IPS DF 4.7 (cell line): ENCODE results near the gene SIKE1.
"Not testable (repeated sequence)": the region's sequence is repeated elsewhere in the genome, so short reads cannot be mapped to it uniquely, and the experiment has no call there.

Experiments used
- DNase-seq: peaks from one replicate; pipeline ENCODE4 v3.0.0-alpha.2; 2013; ENCODE audit warnings: low spot score; ENCODE audit errors: extremely low read depth

The SIKE1 gene

DNA sequence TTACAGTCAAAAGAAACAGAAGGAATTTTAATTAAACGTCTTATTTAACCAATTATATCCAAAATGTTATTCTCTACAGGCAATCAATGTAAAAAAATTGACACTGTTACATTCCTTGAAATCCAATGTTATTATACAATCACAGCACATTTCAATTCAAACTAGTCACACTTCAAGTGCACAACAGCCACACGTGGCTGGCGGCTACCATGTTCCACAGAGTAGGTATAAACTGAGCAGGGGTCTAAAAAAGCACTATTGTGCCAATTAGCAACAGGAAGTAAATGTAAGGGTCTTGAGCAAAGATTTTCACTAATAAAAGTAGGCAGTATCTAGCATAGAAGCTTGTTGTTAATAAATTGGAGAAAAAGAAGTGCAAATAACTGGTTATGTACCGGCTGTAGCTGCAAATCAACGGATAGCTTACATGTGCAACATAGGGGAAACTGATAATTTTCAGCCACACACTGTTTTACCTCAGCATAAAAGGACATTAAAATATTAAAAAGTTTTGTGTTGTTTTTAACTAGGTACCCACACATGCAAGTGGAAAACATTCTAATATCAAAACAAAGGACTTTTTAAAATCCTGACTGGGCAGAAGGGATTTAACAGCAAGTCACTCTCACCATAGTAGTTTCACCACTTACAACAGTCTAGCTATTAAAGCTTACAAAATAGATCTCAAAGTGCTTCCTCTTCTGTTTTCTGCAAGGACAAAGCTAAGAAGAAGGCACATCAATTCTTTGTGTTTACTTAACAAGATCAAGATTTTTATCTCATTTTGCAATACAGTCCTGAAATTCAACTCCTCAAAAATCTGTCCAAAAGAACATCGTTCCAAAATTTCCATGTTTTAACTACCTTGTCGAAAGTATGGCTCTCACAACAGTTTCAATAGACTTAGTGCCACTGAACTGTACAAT is 25.2 kb downstream of the SIKE1 start:
- DNase-seq: no peak

DNA sequence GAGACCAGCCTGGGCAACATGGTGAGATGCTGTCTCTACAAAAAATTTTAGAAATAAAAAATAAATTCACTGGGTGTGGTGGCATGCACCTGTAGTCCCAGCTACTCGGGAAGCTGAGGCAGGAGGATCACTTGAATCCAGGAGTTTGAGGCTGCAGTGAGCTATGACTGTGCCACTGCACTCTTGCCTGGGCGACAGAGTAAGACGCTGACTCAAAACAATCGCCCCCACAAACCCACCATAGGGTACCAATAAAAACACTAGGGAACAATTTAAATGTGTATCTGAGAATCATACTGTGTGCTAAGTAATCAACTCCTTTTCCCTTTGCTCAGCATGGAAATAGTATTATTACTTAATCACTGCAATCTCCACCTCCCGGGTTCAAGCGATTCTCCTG is 26.8 kb downstream of the SIKE1 start:
- DNase-seq: not testable (repeated sequence)

DNA sequence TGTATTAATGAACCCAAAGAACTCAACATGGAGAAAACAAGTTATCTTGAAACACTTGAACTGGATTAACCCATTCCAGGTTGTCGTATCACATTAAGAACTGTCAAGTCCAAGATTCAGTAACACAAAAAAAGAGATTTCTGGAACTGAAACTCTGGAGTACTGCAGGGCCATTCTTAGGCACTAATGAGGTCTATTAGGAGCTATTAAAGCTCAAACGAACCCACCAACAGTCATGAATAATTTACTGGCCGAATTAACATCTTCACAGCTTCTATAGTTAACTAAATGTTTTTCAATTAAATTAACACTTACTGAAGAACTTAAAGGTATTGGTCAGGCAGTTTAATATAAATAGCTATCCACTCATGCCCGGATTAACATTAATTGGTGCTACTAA is 27.3 kb downstream of the SIKE1 start:
- DNase-seq: no peak

DNA sequence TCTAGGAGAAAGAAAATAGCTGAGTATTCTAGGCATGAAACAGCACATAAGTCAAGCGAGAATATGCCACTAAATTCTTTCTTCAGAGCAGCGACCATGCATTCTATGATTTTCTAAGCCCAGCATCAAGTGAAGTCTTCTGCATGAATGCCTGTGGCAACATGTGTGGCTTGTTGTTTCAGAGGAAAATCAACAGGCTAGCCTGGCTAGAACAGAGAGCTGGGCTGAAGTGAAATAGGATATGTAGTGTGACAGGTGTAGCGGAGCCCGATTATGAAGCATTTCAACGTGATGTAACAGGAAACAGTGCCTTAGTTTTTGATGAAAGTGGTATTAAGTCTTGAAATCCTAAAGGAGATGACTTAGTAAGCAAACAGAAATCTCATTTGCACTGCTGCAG is 29.7 kb downstream of the SIKE1 start:
- DNase-seq: no peak

DNA sequence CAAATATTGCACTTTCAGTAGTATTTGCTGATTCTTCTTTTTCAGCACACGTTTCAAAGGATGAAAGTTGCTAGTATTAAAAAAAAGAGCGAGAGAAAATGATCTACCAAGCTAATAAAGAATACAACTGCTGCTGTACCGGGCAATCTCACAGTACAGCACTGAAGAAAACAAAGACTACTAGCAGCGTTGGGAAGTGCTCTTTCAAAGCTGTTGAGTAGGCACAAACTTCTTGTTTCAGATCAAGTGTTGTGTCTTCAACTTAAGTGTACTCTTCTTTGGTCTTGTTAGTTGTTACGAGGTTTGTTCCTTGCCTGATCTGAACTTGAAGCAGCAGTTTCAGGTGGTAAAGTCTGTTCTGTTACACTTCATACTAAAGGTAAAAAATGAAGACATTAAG is 30.6 kb downstream of the SIKE1 start:
- no peak for DNase-seq

DNA sequence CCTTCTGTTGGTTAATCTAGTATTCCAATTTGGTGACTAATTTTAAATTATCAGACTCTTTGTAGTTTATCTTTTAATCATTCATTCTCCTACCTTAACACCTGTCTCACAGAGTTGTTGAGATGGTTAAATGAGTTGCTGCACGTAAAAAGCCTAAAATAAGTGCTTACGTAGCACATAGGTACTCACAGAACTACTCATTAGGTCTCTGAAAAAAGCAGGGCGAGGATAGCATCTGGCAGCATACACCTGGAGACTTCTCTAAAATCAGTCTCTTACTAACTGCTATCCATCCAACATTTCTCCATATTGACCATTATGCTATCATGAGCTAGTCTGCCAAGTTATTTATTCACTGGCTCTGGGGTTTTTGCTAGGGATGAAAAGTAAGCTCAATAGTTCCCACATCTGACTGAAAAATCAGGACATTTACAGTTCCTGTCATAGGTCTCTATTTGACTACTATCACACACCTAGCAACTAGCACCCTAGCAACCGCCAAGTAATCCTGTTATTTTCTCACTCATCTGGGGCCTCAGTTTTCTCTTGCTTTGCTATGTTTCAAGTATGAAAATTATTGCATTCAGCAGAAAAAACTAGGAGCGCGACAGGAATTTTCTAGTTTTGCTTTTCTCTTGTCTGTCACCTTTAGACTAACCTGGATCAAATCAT is 33.9 kb downstream of the SIKE1 start:
- no peak for DNase-seq

DNA sequence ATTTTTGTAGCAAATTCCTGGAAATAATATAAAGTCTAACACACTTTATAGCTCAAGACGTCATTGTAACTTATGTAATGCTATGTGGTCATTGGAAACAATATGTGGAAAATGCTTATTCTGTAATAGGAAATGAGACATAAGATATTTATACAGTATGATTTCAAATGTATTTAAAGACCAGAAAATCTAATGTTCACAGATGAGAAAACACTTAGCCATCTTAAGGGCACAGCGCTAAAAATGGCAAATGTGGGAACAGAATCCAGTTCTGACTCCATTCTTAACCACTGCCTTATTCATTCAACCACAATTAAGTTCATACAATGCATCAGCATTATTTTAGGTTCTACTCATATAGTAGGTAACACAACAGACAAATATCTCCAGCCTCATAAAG is 35.2 kb downstream of the SIKE1 start:
- no peak for DNase-seq

DNA sequence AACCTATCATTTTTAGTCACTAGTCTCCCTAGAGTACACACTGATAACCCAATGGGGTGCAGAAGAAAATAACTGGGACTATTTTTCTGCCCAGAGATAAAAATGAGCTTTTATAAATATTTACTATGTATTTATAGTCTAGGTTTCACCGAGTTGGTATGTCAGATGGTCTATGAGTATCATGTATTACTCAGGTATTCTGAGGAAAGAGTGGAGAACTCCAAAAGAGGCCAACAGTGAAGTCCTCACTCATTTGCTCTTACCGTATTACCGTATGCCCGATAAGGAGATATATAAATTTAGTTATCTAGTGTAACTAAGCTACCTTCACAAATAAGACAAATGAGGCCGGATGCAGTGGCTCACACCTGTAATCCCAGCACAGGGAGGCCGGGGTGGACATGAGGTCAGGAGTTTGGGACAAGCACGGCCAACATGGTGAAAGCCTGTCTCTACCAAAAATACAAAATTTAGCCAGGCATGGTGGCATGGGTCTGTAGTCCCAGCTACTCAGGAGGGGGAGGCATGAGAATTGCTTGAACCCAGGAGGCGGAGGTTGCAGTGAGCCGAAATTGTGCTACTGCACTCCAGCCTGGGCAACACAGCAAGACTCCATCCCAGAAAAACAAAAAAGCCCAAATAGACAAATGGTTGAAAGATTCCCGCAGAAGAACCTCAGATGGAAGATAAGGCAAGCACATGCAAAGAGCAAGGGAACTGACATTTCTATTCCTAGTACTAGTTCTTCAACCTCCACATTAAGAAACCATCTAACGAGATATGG is 38.3 kb downstream of the SIKE1 start:
- no peak for DNase-seq

DNA sequence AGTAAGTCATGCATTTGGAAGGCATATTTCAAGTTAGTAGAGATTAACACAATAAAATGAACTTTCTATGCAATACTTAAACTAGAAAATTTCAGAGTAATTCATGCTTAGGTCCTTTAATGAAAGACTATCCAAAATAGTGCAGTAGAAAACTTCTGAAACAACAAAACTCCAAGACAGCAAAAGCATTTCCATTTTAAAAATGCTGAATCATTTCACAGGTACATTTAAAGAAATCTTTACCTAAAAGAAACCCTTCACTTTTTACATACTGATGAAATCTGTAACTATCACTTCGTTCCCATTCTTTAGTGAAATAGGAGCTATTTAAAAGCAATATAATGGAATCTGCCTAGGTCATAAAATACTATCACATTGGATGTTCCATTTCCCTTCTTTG is 40.2 kb downstream of the SIKE1 start:
- no peak for DNase-seq

DNA sequence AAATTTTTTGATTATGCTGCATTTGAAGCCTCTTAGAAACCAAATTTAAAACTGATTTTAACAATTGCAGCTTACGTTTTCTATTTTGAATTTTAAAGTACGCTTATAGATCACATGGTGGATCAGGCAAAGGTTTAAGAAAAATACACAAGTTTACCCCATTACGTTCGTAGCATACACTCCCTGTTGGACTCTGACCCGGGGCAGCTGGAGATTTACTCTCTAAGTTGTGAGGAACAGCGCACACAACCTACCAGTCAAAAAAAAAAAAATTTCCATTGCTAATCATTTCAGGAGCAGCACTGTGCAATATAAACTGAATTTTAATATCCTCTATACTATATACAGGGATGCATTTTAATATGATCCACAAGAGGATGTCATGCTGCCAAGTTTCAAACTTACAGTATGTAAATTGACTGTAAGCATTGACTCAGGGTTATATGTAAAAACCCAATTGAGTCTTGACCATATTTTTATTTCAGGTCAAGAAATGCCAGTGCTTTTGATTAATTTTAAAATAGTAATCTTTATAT is 43.1 kb downstream of the SIKE1 start:
- no peak for DNase-seq

DNA sequence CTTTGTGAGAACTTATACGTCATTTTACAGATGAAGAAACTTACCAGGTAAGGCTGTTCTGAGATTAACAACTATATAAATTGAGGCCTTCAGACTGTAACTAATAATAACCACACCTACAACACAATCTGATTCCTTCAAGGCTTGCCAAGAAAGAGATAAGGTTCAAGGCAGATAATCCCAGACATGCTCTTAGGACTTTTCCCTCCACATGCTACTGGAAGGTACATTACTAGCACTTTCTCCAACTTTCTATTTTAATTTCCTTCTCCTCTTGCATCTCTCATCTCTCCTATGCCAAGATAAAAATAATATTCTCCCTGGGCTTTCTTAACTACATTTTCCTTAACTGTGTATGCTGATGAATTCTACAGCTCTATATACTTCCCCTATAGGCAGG is 45.0 kb downstream of the SIKE1 start:
- no peak for DNase-seq

DNA sequence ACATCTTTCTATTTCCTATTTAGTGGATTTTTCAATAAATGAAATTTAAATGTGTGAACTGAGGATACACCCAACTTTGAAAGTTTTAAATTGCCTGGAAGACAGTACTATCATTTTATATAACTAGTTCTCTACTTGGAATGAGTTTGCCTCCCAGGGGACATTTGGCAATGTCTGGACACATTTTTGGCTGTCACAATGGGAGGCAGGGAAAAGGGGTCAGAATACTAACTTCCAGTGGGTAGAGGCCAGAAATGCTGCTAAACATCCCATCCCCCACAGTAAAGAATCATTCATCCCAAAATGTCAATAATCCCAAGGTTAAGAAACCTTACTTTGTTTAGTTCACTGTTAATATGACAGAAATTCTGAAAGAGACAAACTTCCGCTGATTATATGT is 50.7 kb downstream of the SIKE1 start:
- DNase-seq: no peak

DNA sequence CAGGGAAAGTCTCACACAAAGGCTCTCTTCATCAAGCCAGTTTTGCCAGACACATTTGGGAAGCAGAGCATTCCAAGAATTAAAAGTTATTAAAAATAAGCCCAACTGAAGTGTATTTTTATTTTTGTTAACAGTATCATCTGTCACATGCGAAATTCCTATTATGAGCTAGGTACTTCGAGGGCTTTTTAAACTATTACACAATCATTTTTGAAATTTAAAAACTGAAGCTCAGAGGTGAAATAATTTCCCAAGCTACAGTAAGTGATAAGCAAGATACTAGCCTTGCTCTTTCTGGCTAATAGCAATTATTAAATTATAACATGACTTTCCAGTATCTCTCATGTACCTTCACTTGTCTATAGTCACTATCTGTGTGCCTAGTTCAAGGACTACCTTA is 51.9 kb downstream of the SIKE1 start:
- no peak for DNase-seq

DNA sequence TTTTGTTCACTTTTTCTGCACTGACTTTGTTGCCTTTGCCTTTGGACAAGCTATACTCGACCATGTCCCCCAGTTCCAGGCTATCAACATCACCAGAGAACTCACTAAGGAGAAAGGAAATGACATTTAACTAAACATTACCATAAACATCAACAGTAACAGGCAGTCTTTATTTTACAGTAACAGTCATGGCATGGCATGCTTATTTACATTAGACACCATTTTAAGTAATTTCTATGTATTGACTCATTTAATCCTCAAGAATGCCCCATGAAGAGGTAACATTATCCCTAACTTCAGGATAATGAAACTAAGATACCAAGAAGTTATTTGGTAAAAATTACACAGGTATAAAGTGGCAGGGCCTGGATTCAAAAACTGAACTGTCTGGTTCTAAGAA is 55.3 kb downstream of the SIKE1 start:
- no peak for DNase-seq

DNA sequence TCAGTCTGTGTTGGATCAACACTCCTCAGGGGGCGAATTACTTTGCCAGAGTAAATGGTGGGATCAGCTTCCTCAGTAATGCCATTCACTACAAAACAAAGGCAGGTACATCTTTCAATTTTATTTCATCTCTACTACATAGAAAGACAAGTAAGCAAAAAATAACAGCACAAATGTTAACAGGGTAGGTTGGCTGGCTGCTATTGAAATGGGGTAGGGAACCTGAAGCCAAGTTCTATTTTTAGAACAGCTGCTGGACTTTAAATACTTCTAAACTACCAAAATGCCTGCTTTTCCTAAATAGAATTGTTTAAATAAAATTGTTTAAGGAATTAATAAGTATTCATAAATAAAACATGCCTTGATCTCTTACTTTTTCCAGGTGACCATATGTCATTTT is 56.6 kb downstream of the SIKE1 start:
- no peak for DNase-seq

DNA sequence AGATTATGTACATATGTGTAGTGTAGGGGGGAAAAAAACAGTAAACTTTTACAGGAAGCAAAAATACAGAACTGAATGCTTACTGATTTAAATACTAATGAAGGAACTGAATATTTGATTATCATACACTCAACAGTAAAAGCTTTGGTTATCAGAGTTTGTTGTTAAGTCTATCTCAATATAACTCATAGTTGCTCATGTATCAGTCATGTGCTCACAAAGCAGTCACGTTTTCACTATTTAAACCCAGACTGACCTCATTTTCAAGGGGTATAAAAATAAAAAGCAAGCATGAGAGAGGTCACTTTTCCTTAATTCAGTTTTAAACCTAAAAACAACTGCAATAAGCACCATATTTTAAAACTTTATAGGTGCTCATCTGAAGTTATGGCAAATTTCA is 57.0 kb downstream of the SIKE1 start:
- DNase-seq: no peak

DNA sequence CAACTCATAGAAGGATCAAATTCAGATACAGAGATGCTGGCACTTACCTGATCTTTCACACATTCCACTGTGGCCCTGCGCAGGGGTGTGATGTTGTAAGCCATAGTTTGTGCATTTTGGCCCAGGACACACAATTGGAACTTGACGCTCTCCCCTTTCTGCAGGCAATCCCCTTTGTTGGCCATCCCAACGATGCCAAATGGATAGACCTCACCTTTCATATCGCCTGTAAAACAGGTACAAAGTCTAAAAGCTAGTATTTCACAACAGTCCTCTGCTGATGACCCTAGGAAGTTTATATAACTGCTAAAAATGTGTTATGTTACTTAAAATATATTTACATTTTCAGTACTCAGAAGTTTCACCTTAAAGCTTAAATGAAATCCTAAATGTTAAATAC is 60.0 kb downstream of the SIKE1 start:
- DNase-seq: no peak
